Astrocyte of the cerebellum (primary cell): ENCODE data around the gene CA14.
"Not testable (repeated sequence)": the region's sequence is repeated elsewhere in the genome, so short reads cannot be mapped to it uniquely, and the experiment has no call there.

ENCODE experiments used
- DNase-seq: peaks from one replicate; pipeline ENCODE4 v3.0.0-alpha.2; 2011; ENCODE audit warnings: low read depth
- H3K4me3 ChIP-seq: 2 replicates; pipeline ENCODE4 v1.5.1; 2011; ENCODE audit warnings: mild to moderate bottlenecking, low read depth, low read length, moderate library complexity
- in situ Hi-C: cut with HindIII; loops from 2 replicates; pipeline ENCODE4 v1.10.0; 2017; ENCODE audit warnings: low sequenced_read_pairs
- TF ChIP-seq, protein P1 (sequence below): IDR thresholded peaks from 2 replicates; pipeline ENCODE4 v1.5.1; 2012; ENCODE audit warnings: low read length, low read depth, moderate library complexity, mild to moderate bottlenecking; ENCODE audit errors: missing control alignments

The CA14 gene

DNA sequence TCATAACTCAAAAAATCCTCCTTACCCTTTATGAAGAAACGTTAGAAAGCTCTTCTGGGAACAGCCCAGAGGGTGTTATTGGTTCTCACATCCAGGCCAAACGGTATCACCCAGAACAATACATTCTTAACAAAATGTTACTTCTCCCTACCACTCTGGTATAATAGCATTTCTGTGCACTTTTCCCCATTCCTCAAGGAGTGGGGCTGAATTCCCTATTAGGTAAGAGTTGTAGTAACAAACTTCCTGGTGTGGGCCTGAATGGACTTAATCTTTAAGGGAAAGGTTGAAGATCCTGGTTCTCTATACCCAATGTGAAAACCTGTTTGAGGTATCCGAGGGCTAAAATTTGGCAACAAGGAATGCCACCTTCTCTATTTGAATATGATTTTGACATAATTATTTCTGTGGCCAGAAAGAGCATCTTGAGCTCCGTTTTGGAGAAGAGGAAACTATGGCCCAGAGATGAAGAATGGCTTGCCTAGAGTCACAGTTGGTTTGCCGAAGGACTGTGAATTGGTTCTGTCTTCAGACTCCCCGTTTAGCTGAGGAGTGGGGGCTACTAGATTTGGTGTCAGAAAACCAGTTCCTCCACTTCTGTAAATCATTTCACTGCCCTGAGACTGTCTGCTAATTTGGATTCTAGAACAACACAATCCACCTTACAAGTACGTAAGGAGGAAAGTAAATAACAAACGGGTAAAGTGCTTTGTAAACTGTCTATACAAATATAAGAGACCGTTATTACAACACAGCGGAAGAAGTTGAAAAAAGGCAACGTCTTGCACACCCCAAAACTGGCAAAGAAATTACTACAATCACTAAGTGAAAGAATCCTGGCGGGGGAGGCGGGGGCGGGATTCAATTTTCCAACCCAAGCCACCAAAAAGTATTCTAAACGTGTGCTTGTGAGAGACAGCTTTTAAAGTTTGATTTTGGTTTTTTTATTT, 23.9 kb upstream of the CA14 start:
- no peak for DNase-seq
- TF ChIP-seq, protein P1, sequence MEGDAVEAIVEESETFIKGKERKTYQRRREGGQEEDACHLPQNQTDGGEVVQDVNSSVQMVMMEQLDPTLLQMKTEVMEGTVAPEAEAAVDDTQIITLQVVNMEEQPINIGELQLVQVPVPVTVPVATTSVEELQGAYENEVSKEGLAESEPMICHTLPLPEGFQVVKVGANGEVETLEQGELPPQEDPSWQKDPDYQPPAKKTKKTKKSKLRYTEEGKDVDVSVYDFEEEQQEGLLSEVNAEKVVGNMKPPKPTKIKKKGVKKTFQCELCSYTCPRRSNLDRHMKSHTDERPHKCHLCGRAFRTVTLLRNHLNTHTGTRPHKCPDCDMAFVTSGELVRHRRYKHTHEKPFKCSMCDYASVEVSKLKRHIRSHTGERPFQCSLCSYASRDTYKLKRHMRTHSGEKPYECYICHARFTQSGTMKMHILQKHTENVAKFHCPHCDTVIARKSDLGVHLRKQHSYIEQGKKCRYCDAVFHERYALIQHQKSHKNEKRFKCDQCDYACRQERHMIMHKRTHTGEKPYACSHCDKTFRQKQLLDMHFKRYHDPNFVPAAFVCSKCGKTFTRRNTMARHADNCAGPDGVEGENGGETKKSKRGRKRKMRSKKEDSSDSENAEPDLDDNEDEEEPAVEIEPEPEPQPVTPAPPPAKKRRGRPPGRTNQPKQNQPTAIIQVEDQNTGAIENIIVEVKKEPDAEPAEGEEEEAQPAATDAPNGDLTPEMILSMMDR: no peak
- in situ Hi-C loops: no loop called here
- H3K4me3 ChIP-seq: peak overlapping the region; percentile 61

DNA sequence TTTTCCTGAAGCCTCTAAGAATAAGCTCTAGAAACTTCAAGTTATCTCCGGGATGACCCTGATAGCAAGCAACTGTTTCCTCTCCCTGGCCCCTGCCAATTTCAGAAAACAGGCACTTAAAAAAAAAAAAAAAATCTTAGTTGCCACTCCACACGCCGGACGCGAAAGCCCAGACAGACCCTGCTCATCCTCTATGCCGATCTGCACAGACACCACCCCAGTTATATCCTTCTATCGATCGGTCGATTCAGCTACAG, 23.3 kb upstream of the CA14 start:
- peak overlapping the region; percentile 61 for H3K4me3 ChIP-seq
- no peak for DNase-seq
- TF ChIP-seq, protein P1: no peak
- in situ Hi-C loops: no loop called here

DNA sequence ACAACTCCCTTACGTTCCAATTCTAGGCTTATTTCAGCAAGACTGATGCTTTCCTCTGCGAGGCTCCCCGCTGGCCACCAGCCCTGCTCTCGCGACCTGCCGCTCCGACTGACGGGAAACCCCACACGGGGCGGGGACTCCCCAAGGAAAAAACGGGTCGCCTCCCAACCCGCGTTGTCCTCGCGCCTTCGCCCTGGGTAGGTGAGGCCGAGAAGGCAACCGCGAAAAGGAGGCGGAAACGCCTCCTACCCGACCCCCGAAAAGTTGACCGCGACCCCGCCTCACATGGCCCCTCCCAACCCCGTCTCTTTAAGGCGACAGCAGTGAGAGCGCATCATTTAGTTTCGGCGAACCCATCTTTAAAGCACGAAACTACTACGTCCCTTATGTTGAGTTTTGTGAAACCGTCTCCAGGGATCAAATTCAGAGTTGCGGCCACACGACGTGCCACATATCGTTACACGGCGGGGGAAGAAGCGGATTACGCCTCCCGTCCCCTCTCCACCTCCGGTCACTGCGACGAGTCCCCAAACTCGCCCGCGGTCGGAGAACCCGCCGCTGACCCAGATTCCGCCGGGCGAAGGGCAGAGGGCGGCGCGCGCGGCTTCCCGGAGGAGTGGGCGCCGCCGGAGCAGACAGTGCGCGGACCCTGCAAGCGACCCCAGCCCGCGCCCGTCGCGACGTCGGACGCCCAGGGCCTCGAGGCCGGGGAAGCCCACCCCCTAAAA, 22.8 kb upstream of the CA14 start:
- peak overlapping the region; percentile 61 for H3K4me3 ChIP-seq
- in situ Hi-C loops: no loop called here
- no peak for DNase-seq
- TF ChIP-seq, protein P1: no peak

DNA sequence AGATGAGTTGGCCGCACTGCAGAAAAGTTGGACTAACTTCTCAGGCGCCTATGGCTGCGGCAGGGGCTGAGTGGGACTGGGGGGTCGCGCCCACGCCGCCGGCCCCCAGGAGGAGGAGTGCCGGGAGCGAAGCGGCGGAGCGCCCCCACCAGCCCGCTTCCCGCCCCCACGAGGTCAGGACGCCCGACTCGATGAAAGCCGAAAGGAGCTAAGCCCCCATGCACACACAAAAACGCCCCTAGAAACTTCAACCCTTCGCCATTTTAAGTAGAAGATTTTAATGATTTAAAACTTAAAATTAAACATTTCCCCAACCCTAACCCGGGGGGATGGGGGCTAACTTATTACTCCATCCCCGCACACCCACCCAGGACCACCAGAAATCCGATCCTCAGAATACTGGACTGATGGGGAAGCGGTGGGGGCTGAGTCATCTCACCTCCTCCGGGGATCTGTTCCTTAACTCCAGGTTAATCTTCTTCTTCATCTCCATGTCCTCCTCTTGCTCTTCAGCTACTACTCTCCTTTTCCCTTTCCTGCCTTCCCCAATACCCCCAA, 22.2 kb upstream of the CA14 start:
- in situ Hi-C loops: no loop called here
- TF ChIP-seq, protein P1: no peak
- H3K4me3 ChIP-seq: peak overlapping the region; percentile 61
- no peak for DNase-seq

DNA sequence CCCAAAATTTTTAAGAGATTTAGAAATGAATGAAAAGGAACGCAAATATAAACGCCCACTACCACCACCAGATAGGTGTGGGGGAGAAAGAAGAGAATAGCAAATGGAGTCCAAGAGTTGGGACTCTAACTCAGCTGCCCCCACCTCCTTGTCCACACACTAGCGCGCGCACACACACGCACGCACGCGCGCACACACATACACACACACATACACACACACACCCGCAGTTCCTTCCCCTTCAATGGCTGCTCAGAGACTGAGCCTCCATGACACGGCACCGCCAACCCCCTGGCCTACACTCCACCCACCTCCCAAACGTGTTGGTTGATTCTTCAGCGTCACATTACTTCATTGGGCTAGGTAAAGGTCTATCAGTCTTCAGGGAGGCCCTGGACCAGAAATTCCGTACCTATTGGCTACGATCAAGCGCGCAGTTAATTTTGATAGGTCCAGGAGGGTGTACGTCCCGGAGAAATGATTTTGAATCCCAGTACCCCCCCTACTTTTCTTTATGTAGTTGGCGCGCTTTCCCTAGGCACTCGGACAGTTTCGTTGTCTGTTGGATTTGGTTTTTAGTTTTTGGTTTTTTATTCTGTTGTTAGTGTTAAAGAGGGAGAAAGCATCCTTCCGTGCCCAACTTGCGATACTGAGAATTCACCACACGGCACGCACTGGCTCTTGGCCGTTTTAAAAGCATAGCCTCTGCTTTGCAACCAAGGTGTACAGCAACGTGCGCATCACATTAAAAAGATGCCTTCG, 21.5 kb upstream of the CA14 start, which contains the start of gene ANP32E:
ANP32E (minus strand) TSS at position 261 of the 762 bp plus-strand sequence. CDS start 326 bp downstream, outside the sequence.
- in situ Hi-C loops: no loop called here
- H3K4me3 ChIP-seq: peak within 1 kb of the TSS; percentile 61
- peak; percentile 99 for DNase-seq
- TF ChIP-seq, protein P1: no peak

DNA sequence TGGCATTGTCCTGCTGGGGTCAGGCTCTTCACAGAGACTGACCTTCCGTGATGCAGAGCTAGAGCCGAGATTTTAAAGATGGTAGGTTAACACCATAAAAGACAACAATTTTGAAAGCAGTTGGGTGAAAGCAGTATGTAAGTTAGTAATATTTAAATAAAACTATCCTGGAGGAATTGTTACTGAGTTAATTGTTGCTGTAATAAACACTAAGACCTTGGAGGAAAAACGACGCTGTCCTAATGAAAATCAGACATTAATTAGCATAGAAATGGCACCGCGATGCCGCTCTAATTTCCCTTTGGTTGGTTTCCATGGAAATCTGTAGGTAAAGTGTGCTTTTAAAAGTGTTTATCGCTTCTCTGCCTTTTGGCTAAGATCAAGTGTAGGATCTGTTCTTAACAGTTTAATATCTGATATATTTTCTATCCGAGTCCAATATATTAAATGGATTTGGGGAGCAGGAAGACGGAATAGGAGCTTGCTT, 20.9 kb upstream of the CA14 start:
- TF ChIP-seq, protein P1: no peak
- no peak for DNase-seq
- H3K4me3 ChIP-seq: peak overlapping the region; percentile 61
- in situ Hi-C loops: no loop called here

DNA sequence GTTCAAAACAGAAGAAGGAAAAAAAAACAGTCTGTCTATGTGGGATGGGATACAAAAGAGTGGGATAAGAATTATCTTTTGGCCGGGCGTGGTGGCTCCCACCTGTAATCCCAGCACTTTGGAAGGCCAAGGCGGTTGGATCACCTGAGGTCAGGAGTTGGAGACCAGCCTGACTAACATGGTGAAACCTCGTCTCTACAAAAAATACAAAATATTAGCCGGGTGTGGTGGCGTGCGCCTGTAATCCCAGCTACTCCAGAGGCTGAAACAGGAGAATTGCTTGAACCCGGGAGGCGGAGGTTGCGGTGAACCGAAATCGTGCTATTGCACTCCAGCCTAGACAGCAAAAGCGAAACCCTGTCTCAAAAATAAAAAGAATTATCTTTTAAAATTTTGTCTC, 20.4 kb upstream of the CA14 start:
- DNase-seq, in situ Hi-C loops, H3K4me3 ChIP-seq: not testable (repeated sequence)
